PFSK-1 (cell line): Measurements from ENCODE around the gene HEATR3.

ENCODE experiments used
- FOXP2 ChIP-seq: optimal IDR thresholded peaks from 2 replicates; pipeline ENCODE3; 2011; ENCODE audit warnings: borderline replicate concordance, control low read depth, inconsistent platforms; ENCODE audit not compliant: insufficient read depth; ENCODE audit errors: extremely low read length, extremely low read depth
- POLR2AphosphoS5 ChIP-seq: IDR thresholded peaks from 2 replicates; pipeline ENCODE4 v1.6.1; 2012; ENCODE audit warnings: low read depth, mild to moderate bottlenecking, control low read depth, low read length, moderate library complexity
- REST ChIP-seq, 2 experiments: IDR thresholded peaks; 2 replicates each; pipeline versions ENCODE4 v1.6.1 to v1.8.0; 2011 to 2012; ENCODE audit warnings: low read depth in 2 of 2, low read length in 2 of 2, control low read depth in 1 of 2, inconsistent platforms in 1 of 2, mild to moderate bottlenecking in 1 of 2, moderate library complexity in 1 of 2; ENCODE audit not compliant: insufficient read depth in 1 of 2
- SIN3A ChIP-seq: IDR thresholded peaks from 2 replicates; pipeline ENCODE4 v1.6.1; 2012; ENCODE audit warnings: mild to moderate bottlenecking, low read length, moderate library complexity, borderline replicate concordance; ENCODE audit not compliant: insufficient read depth
- TAF1 ChIP-seq: IDR thresholded peaks from 2 replicates; pipeline ENCODE4 v1.6.1; 2012; ENCODE audit warnings: low read length, control low read depth, borderline replicate concordance; ENCODE audit not compliant: insufficient read depth

HEATR3 gene

GRCh38 chr16:50066482-50067289, 916 bp downstream of the HEATR3 start:
- TF ChIP-seq POLR2AphosphoS5, result no peak
- no peak for TF ChIP-seq SIN3A
- TF ChIP-seq REST (IDR thresholded peaks at IDR 0.05; ENCODE audit: insufficient read depth in 1 of 2, low read depth in 2 of 2, low read length in 2 of 2), result no peak
- no peak for TF ChIP-seq TAF1
- TF ChIP-seq FOXP2, result no peak

DNA sequence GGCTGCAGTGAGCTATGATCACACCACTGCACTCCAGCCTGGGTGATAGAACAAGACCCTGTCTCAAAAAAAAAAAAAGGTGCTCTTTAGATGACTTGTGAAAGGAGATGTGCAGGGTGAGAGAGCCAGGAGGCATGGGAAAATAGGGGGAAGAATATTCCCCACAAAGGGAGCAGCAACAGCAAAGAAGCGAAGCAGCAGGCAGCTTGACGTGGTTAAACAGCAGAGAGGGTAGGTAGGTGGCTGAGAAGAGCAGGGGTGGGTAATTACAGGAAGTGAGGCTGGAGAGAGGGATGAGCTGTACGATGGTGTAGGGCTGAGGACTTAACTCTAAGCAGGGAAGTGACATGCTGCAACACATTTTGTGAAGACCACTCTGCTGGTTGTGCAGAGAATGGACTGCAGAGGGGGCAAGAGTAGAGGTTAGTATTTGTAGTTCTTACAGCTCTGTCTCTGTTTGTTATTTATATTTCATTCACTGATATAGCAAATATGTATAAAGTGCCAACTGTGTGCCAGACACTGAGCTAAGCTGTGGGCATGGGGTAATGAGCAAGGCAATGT, 1.6 kb downstream of the HEATR3 start:
- no peak for TF ChIP-seq FOXP2
- no peak for TF ChIP-seq REST (IDR thresholded peaks at IDR 0.05; ENCODE audit: insufficient read depth in 1 of 2, low read depth in 2 of 2, low read length in 2 of 2)
- TF ChIP-seq POLR2AphosphoS5, result no peak
- no peak for TF ChIP-seq TAF1
- TF ChIP-seq SIN3A, result no peak

- TF ChIP-seq TAF1 (no peak), REST (IDR thresholded peaks at IDR 0.05; ENCODE audit: insufficient read depth in 1 of 2, low read depth in 2 of 2, low read length in 2 of 2) (no peak), POLR2AphosphoS5 (no peak), SIN3A (no peak), FOXP2 (no peak)
Measured at GRCh38 chr16:50068550-50068949, 2.8 kb downstream of the HEATR3 start.

- TF ChIP-seq SIN3A (no peak), REST (IDR thresholded peaks at IDR 0.05; ENCODE audit: insufficient read depth in 1 of 2, low read depth in 2 of 2, low read length in 2 of 2) (no peak), TAF1 (no peak), POLR2AphosphoS5 (no peak), FOXP2 (no peak)
Measured at GRCh38 chr16:50069060-50069459, 3.3 kb downstream of the HEATR3 start.
